Osteocyte (in vitro differentiated cells): ENCODE measurements around the gene IPCEF1. TPM values are rescaled to one million over a fixed set of nuclear protein-coding genes. Genes with fewer than 3 reads are reported as not detected.

ENCODE experiments used
- DNase-seq: peaks from one replicate; pipeline ENCODE4 v3.0.0; 2021; ENCODE audit warnings: mixed read lengths; ENCODE audit not compliant: unreplicated experiment; ENCODE audit errors: extremely low spot score
- H3K27ac Mint-ChIP-seq: one replicate; pipeline ENCODE4 v1.8.0; 2021; ENCODE audit warnings: mild to moderate bottlenecking, mixed read lengths; ENCODE audit not compliant: unreplicated experiment
- H3K27me3 Mint-ChIP-seq: one replicate; pipeline ENCODE4 v1.8.0; 2021; ENCODE audit warnings: mixed read lengths; ENCODE audit not compliant: unreplicated experiment
- H3K36me3 Mint-ChIP-seq: one replicate; pipeline ENCODE4 v1.8.0; 2021; ENCODE audit warnings: mixed read lengths; ENCODE audit not compliant: unreplicated experiment
- H3K4me1 Mint-ChIP-seq: one replicate; pipeline ENCODE4 v1.8.0; 2021; ENCODE audit warnings: mixed read lengths; ENCODE audit not compliant: unreplicated experiment
- H3K4me3 Mint-ChIP-seq: one replicate; pipeline ENCODE4 v1.8.0; 2021; ENCODE audit warnings: mild to moderate bottlenecking, moderate library complexity, mixed read lengths; ENCODE audit not compliant: unreplicated experiment
- H3K9me3 Mint-ChIP-seq: one replicate; pipeline ENCODE4 v1.8.0; 2021; ENCODE audit warnings: mixed read lengths; ENCODE audit not compliant: unreplicated experiment
- CTCF ChIP-seq: fragments of 200-600 bp; sonication (generic); IDR thresholded peaks from 2 replicates; pipeline ENCODE4 v1.5.0; 2021; ENCODE audit warnings: antibody characterized with exemption, mild to moderate bottlenecking, moderate library complexity
- total RNA-seq: library from RNA; stranded (reverse); gene quantifications from 2 replicates; pipeline ENCODE4 v1.2.1, GENCODE V29; 2021

Gene IPCEF1
- total RNA-seq, 1 donor from 2014 or later, result 0.46 TPM

DNA sequence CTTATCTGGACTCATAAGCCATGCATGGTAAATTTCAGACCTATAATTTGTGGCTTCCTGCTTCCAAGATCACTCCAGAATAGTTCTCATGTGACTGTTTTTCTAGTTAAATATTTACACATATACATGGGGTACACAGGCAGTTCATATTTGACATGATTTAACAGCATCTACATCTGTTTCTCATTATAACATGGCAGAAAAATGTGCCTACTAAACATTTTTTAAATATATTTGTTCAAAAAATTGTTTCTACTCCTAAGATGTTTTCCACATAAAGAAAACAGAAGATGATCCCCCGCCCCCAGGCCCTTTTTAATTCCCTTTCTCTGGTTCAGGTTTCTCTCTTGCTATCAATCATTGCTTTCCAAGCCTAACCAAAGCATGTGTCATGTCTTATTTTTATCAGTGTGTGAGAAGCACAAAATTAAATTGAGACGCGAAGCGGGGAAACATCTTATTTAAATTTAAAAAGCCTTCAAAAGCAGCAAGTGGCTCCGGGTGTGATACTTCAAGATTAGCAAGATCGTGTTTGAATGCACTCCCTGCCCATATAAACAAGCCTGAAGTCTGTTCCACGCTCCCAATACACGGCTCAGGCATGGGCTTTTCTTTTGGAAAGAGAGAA, 37.3 kb downstream of the IPCEF1 start:
- peak overlapping the region; percentile 36 for H3K4me3 Mint-ChIP-seq
- H3K27ac Mint-ChIP-seq, result peak overlapping the region; percentile 72
- H3K4me1 Mint-ChIP-seq, result peaks cover 37% of the 10 kb centered on the region
- no peak for DNase-seq
- H3K9me3 Mint-ChIP-seq, result no peaks in the 10 kb centered on the region
- no peaks in the 10 kb centered on the region for H3K27me3 Mint-ChIP-seq
- TF ChIP-seq CTCF, result no peak
- no peaks in the 10 kb centered on the region for H3K36me3 Mint-ChIP-seq

DNA sequence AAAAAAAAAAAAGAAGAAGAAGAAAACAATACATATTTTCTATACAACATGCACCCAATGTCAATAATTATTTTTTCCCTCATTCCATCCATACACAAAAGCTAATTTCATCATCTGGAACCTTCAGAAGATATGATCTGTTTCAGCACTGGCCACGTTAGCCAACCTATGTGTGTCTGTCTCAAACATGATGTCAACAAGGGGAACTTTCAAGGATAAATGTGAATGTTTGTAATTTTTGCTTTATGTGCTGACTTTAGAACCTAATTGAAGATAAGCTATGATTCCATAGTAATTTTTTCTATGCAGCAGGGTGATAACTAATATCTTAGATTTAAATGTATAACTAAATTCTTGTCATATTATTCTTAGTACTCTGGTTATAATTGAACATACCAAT, 37.9 kb downstream of the IPCEF1 start:
- H3K27me3 Mint-ChIP-seq, result no peaks in the 10 kb centered on the region
- no peak for TF ChIP-seq CTCF
- H3K9me3 Mint-ChIP-seq, result no peaks in the 10 kb centered on the region
- H3K36me3 Mint-ChIP-seq, result no peaks in the 10 kb centered on the region
- H3K4me3 Mint-ChIP-seq, result no peak overlapping the region
- no peak for DNase-seq
- peaks cover 37% of the 10 kb centered on the region for H3K4me1 Mint-ChIP-seq
- H3K27ac Mint-ChIP-seq, result peak overlapping the region; percentile 72

- Mint-ChIP-seq H3K27ac (no peak overlapping the region), H3K4me1 (peaks cover 37% of the 10 kb centered on the region), H3K36me3 (peaks cover 3% of the 10 kb centered on the region), H3K9me3 (peaks cover 10% of the 10 kb centered on the region), H3K27me3 (no peaks in the 10 kb centered on the region), H3K4me3 (no peak overlapping the region)
- DNase-seq, result no peak
- TF ChIP-seq CTCF, result no peak
Observed at GRCh38 chr6:154316131-154316530, 40.5 kb downstream of the IPCEF1 start.

DNA sequence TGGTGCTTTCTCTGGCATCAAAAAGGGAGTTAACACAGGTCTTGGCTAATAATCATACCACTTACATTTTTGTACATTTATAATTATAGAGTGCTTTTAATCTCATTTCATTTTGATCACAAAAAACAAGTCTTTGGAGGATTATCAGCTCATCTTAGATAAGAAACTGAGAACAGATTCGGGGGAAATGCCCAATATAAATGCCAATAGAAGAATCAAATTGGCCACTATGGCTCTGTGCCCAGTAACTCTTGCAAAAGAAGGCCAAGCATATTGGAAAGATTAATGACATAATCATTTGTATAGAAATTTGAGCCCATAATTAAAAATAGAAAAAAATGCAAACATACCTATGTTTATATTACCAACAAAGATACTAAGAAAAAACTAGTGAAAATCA, 42.5 kb downstream of the IPCEF1 start:
- Mint-ChIP-seq H3K9me3 (peaks cover 13% of the 10 kb centered on the region), H3K4me1 (peaks cover 23% of the 10 kb centered on the region), H3K4me3 (no peak overlapping the region), H3K27ac (no peak overlapping the region), H3K36me3 (peaks cover 3% of the 10 kb centered on the region), H3K27me3 (no peaks in the 10 kb centered on the region)
- no peak for TF ChIP-seq CTCF
- no peak for DNase-seq

DNA sequence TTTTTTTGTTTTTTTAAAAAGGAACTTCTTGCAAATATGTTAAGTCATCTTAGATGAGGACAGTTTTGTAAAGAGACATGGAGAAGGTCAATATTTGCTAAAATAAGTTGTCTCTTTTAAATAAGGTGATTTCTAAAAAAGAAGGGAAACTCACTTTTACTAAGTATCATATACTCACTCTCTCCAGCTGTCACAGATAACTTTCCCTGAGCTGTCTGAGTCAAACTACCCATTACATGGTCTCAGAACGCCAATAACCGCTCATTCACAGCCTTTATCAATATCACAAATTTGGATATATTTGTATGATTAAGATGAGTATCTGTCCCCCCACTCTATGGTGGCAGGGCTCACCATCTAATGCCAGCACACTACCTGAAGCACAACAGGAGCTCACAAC, 47.6 kb downstream of the IPCEF1 start:
- Mint-ChIP-seq H3K4me1 (no peaks in the 10 kb centered on the region), H3K9me3 (peaks cover 13% of the 10 kb centered on the region), H3K27me3 (no peaks in the 10 kb centered on the region), H3K4me3 (no peak overlapping the region), H3K36me3 (peaks cover 3% of the 10 kb centered on the region), H3K27ac (no peak overlapping the region)
- no peak for TF ChIP-seq CTCF
- no peak for DNase-seq
